Skin of body (tissue), 3 donors: ENCODE measurements around the gene CYP4A11. TPM values are rescaled to one million over a fixed set of nuclear protein-coding genes. Genes with fewer than 3 reads are reported as not detected.
"Not testable (repeated sequence)": the region's sequence is repeated elsewhere in the genome, so short reads cannot be mapped to it uniquely, and the experiment has no call there.

Source experiments
- DNase-seq: peaks from one replicate; lab custom pipeline; 2025; lab: John Stamatoyannopoulos, UW
- small RNA-seq: library from RNA; depleted of rRNA; stranded (forward); fragments of <200 nt; gene quantifications from one replicate; pipeline ENCODE3, GENCODE V24; 2014; ENCODE audit warnings: low replicate concordance
- total RNA-seq: library from RNA; depleted of rRNA; stranded (reverse); fragments of >200 nt; gene quantifications from one replicate; pipeline ENCODE4 v1.2.3, GENCODE V29; 2014

CYP4A11 gene
- total RNA-seq, 1 donor from 2014 or later, result not detected

DNA sequence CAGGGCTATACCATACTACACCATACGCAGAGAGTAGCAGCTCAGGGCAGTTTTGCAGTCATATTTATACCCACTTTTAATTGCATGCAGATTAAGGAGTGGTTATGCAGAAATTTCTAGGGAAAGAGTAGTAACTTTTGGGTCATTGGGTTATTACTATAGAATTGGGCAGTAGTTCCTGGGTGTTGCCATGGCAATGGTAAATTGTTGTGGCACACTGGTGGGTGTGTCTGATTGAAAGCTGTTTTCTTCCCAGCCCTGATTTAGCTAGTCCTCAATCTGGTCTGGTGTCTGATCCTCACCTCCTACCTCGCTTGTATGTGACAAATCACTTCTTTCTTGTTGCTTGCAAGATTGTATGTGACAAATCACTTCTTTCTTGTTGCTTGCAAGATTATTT is 30.5 kb downstream of the CYP4A11 start:
- DNase-seq, result no peak

DNA sequence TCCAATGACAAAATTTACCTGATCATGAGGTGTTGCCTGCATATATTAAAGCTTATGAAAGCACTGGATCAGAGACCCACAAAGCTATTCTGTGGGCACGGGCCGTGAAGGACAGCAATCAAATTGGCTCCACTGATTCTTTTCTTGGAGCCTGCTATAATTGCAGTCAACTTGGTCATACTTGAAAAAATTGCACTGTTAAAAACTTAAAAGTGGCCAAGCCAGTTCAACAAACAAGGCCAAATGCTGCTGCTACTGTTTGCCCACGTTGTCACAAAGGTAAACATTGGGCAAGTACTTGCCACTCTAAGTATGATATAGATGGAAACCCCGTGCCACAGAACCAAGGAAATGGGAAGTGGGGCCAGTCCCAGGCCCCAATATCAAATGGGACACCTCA is 37.8 kb downstream of the CYP4A11 start:
- no peak for DNase-seq

DNA sequence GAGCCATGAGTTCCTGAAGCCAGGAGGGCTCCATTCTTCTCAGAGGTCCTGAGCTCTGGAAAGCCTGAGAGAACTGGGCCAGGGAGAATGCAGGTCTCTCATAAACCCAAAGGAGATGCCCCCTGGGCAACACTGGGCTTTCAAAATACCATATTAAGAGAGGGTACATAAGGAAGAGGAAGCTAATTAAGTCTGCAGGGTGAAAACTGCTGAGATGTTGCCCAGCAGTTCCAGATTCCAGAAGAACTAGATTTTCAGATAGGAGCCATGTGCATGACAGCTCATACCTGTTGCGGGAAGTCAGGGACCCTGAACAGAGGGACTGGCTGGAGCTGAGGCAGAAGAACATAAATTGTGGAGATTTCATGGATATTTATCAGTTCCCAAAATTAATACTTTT is 40.9 kb downstream of the CYP4A11 start:
- DNase-seq, result no peak

DNA sequence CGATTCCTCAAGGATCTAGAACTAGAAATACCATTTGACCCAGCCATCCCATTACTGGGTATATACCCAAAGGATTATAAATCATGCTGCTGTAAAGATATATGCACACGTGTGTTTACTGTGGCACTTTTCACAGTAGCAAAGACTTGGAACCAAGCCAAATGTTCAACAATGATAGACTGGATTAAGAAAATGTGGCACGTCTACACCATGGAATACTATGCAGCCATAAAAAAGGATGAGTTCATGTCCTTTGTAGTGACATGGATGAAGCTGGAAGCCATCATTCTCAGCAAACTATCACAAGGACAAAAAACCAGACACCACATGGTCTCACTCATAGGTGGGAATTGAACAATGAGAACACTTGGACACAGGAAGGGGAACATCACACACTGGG is 59.6 kb downstream of the CYP4A11 start:
- not testable (repeated sequence) for DNase-seq

Small RNA genes lying within 50 kb of the gene (small RNA-seq; reads per million reads assigned to genes)
- not detected for gene CYP4A26P

Other genes with a start within 250 kb of the CYP4A11 start
- 62.9 TPM for gene EFCAB14, start 222.4 kb downstream of the CYP4A11 start, total RNA-seq
- gene CYP4B1, start 142.4 kb downstream of the CYP4A11 start, total RNA-seq, result 7.4 TPM
- gene CYP4X1, start 82.2 kb upstream of the CYP4A11 start, total RNA-seq, result 2.8 TPM
- gene CYP4Z1, start 125.8 kb upstream of the CYP4A11 start, total RNA-seq, result 0.39 TPM
- gene CYP4A22, start 196.0 kb upstream of the CYP4A11 start, total RNA-seq, result not detected
- gene PDZK1IP1, start 248.6 kb upstream of the CYP4A11 start, total RNA-seq, result 5.2 TPM